Left cardiac atrium (tissue), 4 donors: Measurements from ENCODE around the gene ZNF774. TPM values are rescaled to one million over a fixed set of nuclear protein-coding genes. Genes with fewer than 3 reads are reported as not detected.
"Not testable (repeated sequence)": the region's sequence is repeated elsewhere in the genome, so short reads cannot be mapped to it uniquely, and the experiment has no call there.

Experiments used
- ATAC-seq, 2 donors: fragments of 200-7000 bp; cut with Tn5 transposase; one replicate each; pipeline ENCODE4 v1.9.1; 2020; ENCODE audit warnings: mild to moderate bottlenecking in 2 of 2, moderate library complexity in 2 of 2
- DNase-seq: peaks from one replicate; pipeline ENCODE4 v3.0.0-alpha.2; 2020
- intact Hi-C, 2 donors: fragments of 100-400 bp; cut with DNase I; formaldehyde crosslinking; loops; one replicate each; pipeline versions ENCODE4 v1.14.1 to v1.15.1; 2022 to 2023
- total RNA-seq, 2 donors: library from RNA; stranded (reverse); fragmentation: NEBNext Ultra II Directional; extraction: Animal tissue kit (Norgen Biotek cat#: 25700); gene quantifications; one replicate each; pipeline ENCODE4 v1.2.1, GENCODE V29; 2021
- donor health status: DM: no; HTN: yes; CAD: no.
- donor health status: DM: no; HTN: yes; CAD: no; lungs with severe emphysema.
- donor health status: DM: yes; HTN: yes; CAD: no.
- donor health status: Dilated cardiomyopathy.

Gene ZNF774
- total RNA-seq, 2 donors from 2014 or later: 3.6 to 3.7 TPM

- DNase-seq (no peak), ATAC-seq (no peak)
- intact Hi-C loops: no loop called here
Measured at GRCh38 chr15:90340345-90340744, 11.7 kb upstream of the ZNF774 start.

- intact Hi-C loops: no loop called here
- DNase-seq (peak; percentile 49), ATAC-seq (peak; percentile 12 to 69)
Measured at GRCh38 chr15:90343302-90343790, 8.7 kb upstream of the ZNF774 start.

GRCh38 chr15:90344662-90345061, 7.4 kb upstream of the ZNF774 start:
- DNase-seq (no peak), ATAC-seq (peak in 1 of 2 donors; percentile 12)
- intact Hi-C loops: no loop called here

GRCh38 chr15:90345857-90346256, 6.2 kb upstream of the ZNF774 start:
- DNase-seq: no peak
- intact Hi-C loops: no loop called here
- peak in 1 of 2 donors; percentile 23 for ATAC-seq

GRCh38 chr15:90347431-90348065, 4.5 kb upstream of the ZNF774 start:
- ATAC-seq, DNase-seq, intact Hi-C loops: not testable (repeated sequence)

GRCh38 chr15:90348456-90348855, 3.6 kb upstream of the ZNF774 start:
- DNase-seq (no peak), ATAC-seq (no peak)
- intact Hi-C loops: no loop called here

- intact Hi-C loops: no loop called here
- no peak for ATAC-seq
Measured at GRCh38 chr15:90349072-90349471, 3.0 kb upstream of the ZNF774 start.

GRCh38 chr15:90349821-90350220, 2.3 kb upstream of the ZNF774 start:
- intact Hi-C loops: no loop called here
- no peak for ATAC-seq
- DNase-seq: no peak

More at GRCh38 chr15:90349072-90349471, 3.0 kb upstream of the ZNF774 start:
- DNase-seq: no peak

- intact Hi-C loops: no loop called here
- ATAC-seq (peak; percentile 17 to 57), DNase-seq (no peak)
Measured at GRCh38 chr15:90351479-90352106, 491 bp upstream of the ZNF774 start.

- intact Hi-C loops: no loop called here
- ATAC-seq (no peak), DNase-seq (no peak)
Measured at GRCh38 chr15:90354986-90355385, 2.9 kb downstream of the ZNF774 start.

GRCh38 chr15:90358124-90359033, 6.3 kb downstream of the ZNF774 start:
- no peak for DNase-seq
- intact Hi-C loops: no loop called here
- no peak for ATAC-seq

- intact Hi-C loops: loop anchor here (5.0 to 10.0 kb wide), 2 partner anchors 122 to 124 kb away; no protein-coding TSS in a partner anchor
- ATAC-seq (no peak), DNase-seq (no peak)
Measured at GRCh38 chr15:90360746-90361145, 8.7 kb downstream of the ZNF774 start.

- ATAC-seq (peak; percentile 56 to 82), DNase-seq (no peak)
- intact Hi-C loops: loop anchor here (5.0 to 10.0 kb wide), 2 partner anchors 119 to 122 kb away; no protein-coding TSS in a partner anchor
Measured at GRCh38 chr15:90362936-90363212, 10.8 kb downstream of the ZNF774 start.

- no peak for DNase-seq
- intact Hi-C loops: loop anchor here (5.0 to 10.0 kb wide), 2 partner anchors 118 to 121 kb away; no protein-coding TSS in a partner anchor
- ATAC-seq: no peak
Measured at GRCh38 chr15:90364251-90364650, 12.2 kb downstream of the ZNF774 start.

- DNase-seq (no peak), ATAC-seq (no peak)
- intact Hi-C loops: loop anchor here in 1 of 2 donors (10.0 kb wide), 1 partner anchor 119 kb away; no protein-coding TSS in a partner anchor
Measured at GRCh38 chr15:90365414-90366055, 13.5 kb downstream of the ZNF774 start.

GRCh38 chr15:90367576-90367975, 15.5 kb downstream of the ZNF774 start:
- DNase-seq (no peak), ATAC-seq (peak; percentile 66 to 69)
- intact Hi-C loops: loop anchor here in 1 of 2 donors (10.0 kb wide), 1 partner anchor 117 kb away; no protein-coding TSS in a partner anchor

- ATAC-seq (no peak), DNase-seq (no peak)
- intact Hi-C loops: no loop called here
Measured at GRCh38 chr15:90375071-90375470, 23.0 kb downstream of the ZNF774 start.

GRCh38 chr15:90376789-90377188, 24.7 kb downstream of the ZNF774 start:
- ATAC-seq: peak; percentile 45 to 77
- intact Hi-C loops: no loop called here
- DNase-seq: no peak

- intact Hi-C loops: no loop called here
- DNase-seq: no peak
- ATAC-seq: no peak
Measured at GRCh38 chr15:90379263-90379662, 27.2 kb downstream of the ZNF774 start.
